GM23248 (cell line): Measurements from ENCODE around the gene ALDH1A3.

Source experiments
- EZH2 ChIP-seq: fragments of 200-600 bp; sonication (generic); IDR thresholded peaks from 2 replicates; pipeline ENCODE4 v1.6.1; 2018; ENCODE audit warnings: antibody characterized with exemption, mild to moderate bottlenecking; ENCODE audit not compliant: insufficient read depth, poor library complexity, severe bottlenecking
- EZH2phosphoT487 ChIP-seq: fragments of 200-600 bp; sonication (generic); IDR thresholded peaks from 2 replicates; pipeline ENCODE4 v1.6.1; 2018; ENCODE audit warnings: antibody characterized with exemption, moderate library complexity, mild to moderate bottlenecking, low read depth; ENCODE audit not compliant: insufficient read depth

DNA sequence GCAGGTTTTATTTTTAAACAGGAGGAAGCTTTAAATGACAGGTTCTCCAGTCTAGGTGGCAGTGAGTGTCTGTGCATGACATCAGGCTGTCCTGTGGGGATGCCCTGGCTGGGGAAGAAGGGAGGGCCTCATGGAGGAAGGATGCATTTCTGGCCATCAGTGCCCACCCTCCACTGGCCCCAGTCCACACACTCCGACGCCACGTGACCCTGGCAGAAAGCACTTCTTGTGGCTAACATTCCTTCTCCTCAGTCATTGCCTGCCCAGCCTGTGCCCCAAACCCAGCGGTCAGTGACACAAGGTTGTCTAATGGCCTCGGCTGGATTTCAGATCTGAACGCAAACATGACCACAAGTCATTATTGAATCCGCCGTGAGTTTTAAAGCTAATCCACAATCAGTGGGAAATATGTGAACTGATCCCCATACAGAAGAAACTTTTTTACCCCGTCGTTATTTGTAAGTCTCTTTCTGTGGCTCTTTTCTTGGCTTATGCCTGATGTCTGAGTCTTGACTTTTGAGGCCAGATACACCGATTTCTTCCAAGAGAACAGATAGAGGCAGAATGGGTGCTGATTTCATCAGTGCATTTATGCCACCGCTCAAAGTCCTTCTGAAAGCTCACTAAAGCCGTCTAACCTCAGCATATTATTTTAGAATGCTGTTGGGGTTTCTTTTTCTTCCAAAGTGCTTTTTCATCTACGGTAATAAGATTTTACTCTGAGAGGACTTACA, 22.2 kb downstream of the ALDH1A3 start:
- TF ChIP-seq EZH2: no peak
- no peak for TF ChIP-seq EZH2phosphoT487
